BJ (cell line): ENCODE data around the gene PLEK. TPM values are rescaled to one million over a fixed set of nuclear protein-coding genes. Genes with fewer than 3 reads are reported as not detected.
A peak's percentile ranks its signal among the peaks of the same experiment; 100 is the strongest.

Source experiments
- CTCF ChIA-PET: fragments of 350-600 bp; formaldehyde crosslinking; extraction: SDS; loops from one replicate; lab custom pipeline; 2021; ENCODE audit warnings: antibody characterized with exemption, inconsistent platforms; lab: Yijun Ruan, JAX
- POLR2A ChIA-PET: fragments of 300-600 bp; sonication (Branson Sonifier 250); formaldehyde crosslinking; extraction: SDS; loops from one replicate; lab custom pipeline; 2021; ENCODE audit warnings: antibody characterized with exemption; lab: Charles Lee
- DNase-seq: peaks from one replicate; pipeline ENCODE4 v3.0.0-alpha.2; 2011; ENCODE audit warnings: low read depth
- H3K27me3 ChIP-seq: 2 replicates; pipeline ENCODE4 v1.6.0; 2011; ENCODE audit warnings: low read length; ENCODE audit not compliant: control insufficient read depth, insufficient read depth
- H3K36me3 ChIP-seq: 2 replicates; pipeline ENCODE4 v1.5.1; 2011; ENCODE audit warnings: low read length; ENCODE audit not compliant: control insufficient read depth, insufficient read depth
- H3K4me3 ChIP-seq: 2 replicates; pipeline ENCODE4 v1.5.1; 2011; ENCODE audit warnings: low read depth, mild to moderate bottlenecking, control low read depth, low read length
- polyA plus RNA-seq: library from polyadenylated mRNA; depleted of rRNA; stranded (reverse); fragments of >200 nt; gene quantifications from 2 replicates; pipeline ENCODE4 v1.2.3, GENCODE V29; 2011
- TF ChIP-seq, protein P1 (sequence below): IDR thresholded peaks from 2 replicates; pipeline ENCODE4 v1.5.1; 2011; ENCODE audit warnings: low read depth, mild to moderate bottlenecking, control low read depth, inconsistent platforms, low read length, moderate library complexity; ENCODE audit not compliant: insufficient read depth

Gene PLEK
- polyA plus RNA-seq, 1 experiment, result not detected

GRCh38 chr2:68362749-68363148 lies 2.3 kb upstream of the PLEK start:
- CTCF ChIA-PET, result interaction anchor here (1.2 kb wide), 1 partner anchor 13 kb away, joined by 3 read pairs; no protein-coding TSS in a partner anchor
- DNase-seq, result no peak
- no peak overlapping the region for H3K4me3 ChIP-seq
- POLR2A ChIA-PET, result no interaction called here
- no peaks in the 10 kb centered on the region for H3K27me3 ChIP-seq
- H3K36me3 ChIP-seq, result no peaks in the 10 kb centered on the region
- TF ChIP-seq, protein P1, sequence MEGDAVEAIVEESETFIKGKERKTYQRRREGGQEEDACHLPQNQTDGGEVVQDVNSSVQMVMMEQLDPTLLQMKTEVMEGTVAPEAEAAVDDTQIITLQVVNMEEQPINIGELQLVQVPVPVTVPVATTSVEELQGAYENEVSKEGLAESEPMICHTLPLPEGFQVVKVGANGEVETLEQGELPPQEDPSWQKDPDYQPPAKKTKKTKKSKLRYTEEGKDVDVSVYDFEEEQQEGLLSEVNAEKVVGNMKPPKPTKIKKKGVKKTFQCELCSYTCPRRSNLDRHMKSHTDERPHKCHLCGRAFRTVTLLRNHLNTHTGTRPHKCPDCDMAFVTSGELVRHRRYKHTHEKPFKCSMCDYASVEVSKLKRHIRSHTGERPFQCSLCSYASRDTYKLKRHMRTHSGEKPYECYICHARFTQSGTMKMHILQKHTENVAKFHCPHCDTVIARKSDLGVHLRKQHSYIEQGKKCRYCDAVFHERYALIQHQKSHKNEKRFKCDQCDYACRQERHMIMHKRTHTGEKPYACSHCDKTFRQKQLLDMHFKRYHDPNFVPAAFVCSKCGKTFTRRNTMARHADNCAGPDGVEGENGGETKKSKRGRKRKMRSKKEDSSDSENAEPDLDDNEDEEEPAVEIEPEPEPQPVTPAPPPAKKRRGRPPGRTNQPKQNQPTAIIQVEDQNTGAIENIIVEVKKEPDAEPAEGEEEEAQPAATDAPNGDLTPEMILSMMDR, result no peak

DNA sequence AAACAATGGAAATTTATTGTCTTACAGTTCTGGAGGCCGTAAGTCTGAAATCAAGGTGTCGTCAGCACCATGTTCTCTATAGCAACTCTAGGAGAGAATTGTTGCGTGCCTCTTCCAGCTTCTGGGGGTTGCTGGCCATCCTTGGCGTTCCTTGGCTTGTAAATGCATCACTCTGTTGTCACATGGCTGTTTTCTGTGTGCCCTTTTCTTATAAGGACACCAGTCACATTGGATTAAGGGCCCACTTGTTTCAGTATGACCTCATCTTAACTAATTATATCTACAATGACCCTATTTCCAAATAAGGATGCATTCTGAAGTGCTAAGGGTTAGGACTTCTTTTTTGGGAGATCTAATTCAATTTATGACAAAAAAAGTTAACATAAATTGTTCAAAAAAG lies 1.4 kb upstream of the PLEK start:
- Histone ChIP-seq H3K36me3 (no peaks in the 10 kb centered on the region), H3K4me3 (no peak overlapping the region), H3K27me3 (no peaks in the 10 kb centered on the region)
- TF ChIP-seq, protein P1, result no peak
- POLR2A ChIA-PET, result no interaction called here
- DNase-seq, result no peak
- CTCF ChIA-PET, result interaction anchor here (1.1 to 1.2 kb wide), 2 partner anchors 14 to 78 kb away, joined by 3 read pairs; no protein-coding TSS in a partner anchor

- POLR2A ChIA-PET, result no interaction called here
- Histone ChIP-seq H3K27me3 (no peaks in the 10 kb centered on the region; the same call in 1 of the 2 replicates), H3K4me3 (no peak overlapping the region), H3K36me3 (no peaks in the 10 kb centered on the region)
- TF ChIP-seq, protein P1, result no peak
- no peak for DNase-seq
- CTCF ChIA-PET, result interaction anchor here (0.9 to 1.8 kb wide), 4 partner anchors 9 to 75 kb away, joined by 3 to 6 read pairs (median 3); no protein-coding TSS in a partner anchor
These were observed 1.0 kb downstream of the PLEK start for GRCh38 chr2:68366083-68366560.

DNA sequence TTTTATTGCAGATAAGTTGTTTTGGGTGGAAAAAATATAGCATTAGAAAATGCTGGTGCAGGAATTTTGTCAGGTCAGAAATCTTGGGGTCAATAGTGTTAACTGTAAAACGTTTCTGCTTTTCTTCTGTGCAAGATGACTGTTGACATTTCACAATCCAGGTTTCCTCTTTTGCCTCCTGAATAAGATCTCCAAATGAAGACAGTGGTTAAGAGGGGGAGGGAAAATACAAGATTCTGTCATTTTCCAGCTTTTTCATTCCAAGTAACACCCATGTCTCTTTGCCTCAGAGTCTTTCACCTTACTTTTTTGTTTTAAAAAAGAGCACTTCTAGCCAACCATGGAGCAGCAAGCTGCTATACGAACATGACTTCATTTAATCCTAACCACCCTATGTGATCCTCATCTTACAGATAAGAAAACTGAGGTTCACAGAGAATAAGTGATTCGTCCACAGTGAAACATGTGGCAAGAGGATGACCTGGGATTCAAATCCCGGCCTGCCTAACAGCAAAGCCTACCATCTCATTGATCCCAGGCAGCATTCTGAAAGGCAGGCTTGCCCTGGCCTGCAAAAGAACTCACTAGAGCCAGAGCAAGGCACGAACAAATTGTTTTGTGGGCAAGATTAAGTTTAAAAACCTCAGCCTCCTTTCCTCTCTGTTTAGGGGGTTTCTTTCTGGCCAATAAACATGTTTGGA lies 3.0 kb downstream of the PLEK start:
- ChIA-PET CTCF (interaction anchor here (0.8 to 1.8 kb wide), 4 partner anchors 8 to 11 kb away, joined by 3 to 6 read pairs (median 4); no protein-coding TSS in a partner anchor), POLR2A (no interaction called here)
- H3K4me3 ChIP-seq, result no peak overlapping the region
- DNase-seq, result no peak
- TF ChIP-seq, protein P1, result no peak
- H3K27me3 ChIP-seq, result peaks cover 3% of the 10 kb centered on the region
- no peaks in the 10 kb centered on the region for H3K36me3 ChIP-seq

DNA sequence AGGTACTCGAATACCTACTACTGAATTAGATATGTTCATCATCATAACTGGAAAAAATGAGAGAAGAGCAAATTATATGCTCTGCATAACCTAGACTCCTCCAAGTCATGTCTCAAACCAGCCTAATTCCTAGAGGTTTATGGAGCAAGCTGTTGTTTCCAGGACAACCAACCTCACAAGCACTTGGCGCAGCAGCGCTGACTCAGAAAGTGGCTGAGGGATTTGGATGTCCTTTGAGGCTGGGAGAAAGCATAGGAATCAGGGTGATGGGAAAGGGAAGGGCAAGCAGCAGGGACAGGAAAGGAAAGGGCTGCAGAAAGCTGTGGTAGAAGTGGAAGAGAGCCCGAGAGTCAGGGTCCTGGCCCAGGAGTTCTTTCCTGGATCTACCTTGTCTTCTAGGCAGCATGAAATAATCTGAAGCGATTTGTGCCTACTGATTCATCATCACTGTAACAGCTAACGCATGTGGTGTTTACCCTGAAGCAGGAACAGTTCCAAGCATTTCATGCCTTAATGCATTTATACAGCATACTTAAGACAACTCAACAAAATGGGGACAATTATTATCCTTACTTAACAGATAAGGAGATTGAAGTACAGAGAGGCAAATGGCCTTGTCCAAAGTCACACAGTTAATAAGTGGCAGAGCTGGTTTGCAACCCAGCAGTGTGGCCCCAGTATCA lies 3.7 kb downstream of the PLEK start:
- CTCF ChIA-PET, result interaction anchor here (0.8 to 1.5 kb wide), 3 partner anchors 9 to 11 kb away, joined by 3 to 4 read pairs (median 3); no protein-coding TSS in a partner anchor
- Histone ChIP-seq H3K4me3 (no peak overlapping the region), H3K27me3 (peaks cover 4% of the 10 kb centered on the region), H3K36me3 (no peaks in the 10 kb centered on the region)
- TF ChIP-seq, protein P1, result no peak
- DNase-seq, result peak; percentile 21
- POLR2A ChIA-PET, result no interaction called here
